Breast epithelium (tissue), 3 donors: ENCODE results near the gene CRIM1.

Experiments
- CTCF ChIP-seq, 3 donors: fragments of 450-650 bp; IDR thresholded peaks; one replicate each; pipeline ENCODE4 v1.5.1; 2016 to 2017; ENCODE audit warnings: antibody characterized with exemption in 3 of 3, mild to moderate bottlenecking in 3 of 3, moderate library complexity in 3 of 3
- POLR2A ChIP-seq: fragments of 450-650 bp; IDR thresholded peaks from one replicate; pipeline ENCODE4 v1.6.1; 2016; ENCODE audit warnings: antibody characterized with exemption, mild to moderate bottlenecking, moderate library complexity

GRCh38 chr2:36461039-36461681 is 105.6 kb downstream of the CRIM1 start:
- no peak for TF ChIP-seq CTCF (IDR thresholded peaks at IDR 0.05)
- TF ChIP-seq POLR2A = no peak
